NCI-H524 treated with DMSO at 0.1 percent for 48 hours (cell line): ENCODE results near the gene USP49.
A peak's percentile ranks its signal among the peaks of the same experiment; 100 is the strongest.
"Not testable (repeated sequence)": the region's sequence is repeated elsewhere in the genome, so short reads cannot be mapped to it uniquely, and the experiment has no call there.

Source experiments
- DNase-seq: peaks from one replicate; lab custom pipeline; 2025; lab: John Stamatoyannopoulos, UW

Gene USP49

DNA sequence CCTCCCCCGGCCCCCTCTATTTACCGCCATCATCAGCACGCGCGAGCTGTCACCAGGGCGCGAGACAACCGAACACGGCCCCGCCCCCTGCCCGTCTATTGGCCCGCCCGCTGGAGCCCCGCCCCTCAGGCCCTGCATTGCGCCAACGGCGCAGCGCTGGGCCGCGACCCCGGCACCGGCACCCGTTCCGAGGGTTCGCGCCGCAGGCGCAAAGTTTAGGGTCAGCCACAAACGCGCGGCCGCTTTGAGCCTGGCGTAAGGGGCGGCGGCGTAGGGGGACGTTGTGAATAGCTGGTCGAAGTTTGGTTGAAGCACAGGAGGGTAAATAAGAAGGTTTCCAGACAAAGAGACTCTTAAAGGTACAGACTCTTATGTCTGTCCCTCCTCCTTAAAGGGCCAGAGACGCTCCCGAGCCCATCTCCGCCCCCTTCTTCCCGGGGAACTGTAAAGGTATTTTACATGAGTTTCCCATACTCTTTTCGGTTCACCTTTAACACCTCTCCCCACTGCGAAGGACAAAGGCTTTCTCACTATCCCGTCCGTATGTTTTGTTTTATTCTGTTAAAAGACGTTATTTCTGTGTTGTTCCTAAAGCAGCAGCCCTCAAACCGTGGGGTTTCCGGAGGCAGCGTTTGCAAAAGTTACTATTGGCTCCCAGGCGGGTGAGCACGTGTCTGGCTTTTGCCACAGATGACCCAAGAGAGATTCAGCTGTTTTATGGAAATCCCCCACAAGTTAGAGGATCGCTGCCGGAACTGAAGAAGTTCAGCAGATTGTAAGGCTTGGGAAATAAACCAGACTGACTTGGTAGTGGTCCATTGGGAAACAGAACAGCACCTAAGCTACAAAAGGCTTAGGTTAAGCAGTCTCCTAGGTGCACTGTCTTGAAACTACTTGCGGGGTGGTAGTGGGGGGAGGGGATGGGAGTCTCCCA is at the start of gene USP49:
TSS of gene USP49 (minus strand) at position 76 of the 934 bp plus-strand sequence. CDS start 88,392 bp downstream, outside the sequence.
- DNase-seq = peak; percentile 41

DNA sequence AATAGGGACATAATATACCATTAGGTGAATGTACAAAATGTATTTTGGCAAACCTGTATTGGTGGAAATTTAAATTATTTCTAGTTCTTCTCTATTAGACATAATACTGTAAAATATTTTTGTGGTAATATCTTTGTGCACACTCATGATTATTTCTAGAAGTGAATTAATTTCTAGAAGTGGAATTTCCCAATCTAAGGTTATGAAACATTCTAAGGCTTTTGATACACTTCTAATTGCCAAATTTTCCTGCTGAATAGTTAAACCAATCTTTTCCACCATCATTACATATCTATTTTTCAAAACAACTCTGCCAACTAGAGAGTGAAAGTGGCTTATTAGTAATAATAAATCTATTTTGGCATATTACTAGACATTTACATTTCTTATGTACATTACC is 48.3 kb upstream of the USP49 start:
- DNase-seq = no peak

DNA sequence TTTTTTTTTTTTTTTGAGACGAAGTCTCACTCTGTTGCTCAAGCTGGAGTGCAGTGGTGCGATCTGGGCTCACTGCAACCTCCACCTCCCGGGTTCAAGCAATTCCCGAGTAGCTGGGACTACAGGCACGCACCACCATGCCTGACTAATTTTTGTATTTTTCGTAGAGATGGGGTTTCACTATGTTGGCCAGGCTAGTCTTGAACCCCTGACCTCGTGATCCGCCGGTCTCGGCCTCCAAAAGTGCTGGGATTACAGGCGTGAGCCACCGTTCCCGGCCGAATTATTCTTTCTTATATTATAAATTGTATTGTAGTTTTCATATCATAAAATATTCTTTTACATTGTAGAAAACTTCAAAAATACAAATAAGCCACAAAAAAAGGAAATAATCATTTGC is 47.7 kb upstream of the USP49 start:
- not testable (repeated sequence) for DNase-seq

DNA sequence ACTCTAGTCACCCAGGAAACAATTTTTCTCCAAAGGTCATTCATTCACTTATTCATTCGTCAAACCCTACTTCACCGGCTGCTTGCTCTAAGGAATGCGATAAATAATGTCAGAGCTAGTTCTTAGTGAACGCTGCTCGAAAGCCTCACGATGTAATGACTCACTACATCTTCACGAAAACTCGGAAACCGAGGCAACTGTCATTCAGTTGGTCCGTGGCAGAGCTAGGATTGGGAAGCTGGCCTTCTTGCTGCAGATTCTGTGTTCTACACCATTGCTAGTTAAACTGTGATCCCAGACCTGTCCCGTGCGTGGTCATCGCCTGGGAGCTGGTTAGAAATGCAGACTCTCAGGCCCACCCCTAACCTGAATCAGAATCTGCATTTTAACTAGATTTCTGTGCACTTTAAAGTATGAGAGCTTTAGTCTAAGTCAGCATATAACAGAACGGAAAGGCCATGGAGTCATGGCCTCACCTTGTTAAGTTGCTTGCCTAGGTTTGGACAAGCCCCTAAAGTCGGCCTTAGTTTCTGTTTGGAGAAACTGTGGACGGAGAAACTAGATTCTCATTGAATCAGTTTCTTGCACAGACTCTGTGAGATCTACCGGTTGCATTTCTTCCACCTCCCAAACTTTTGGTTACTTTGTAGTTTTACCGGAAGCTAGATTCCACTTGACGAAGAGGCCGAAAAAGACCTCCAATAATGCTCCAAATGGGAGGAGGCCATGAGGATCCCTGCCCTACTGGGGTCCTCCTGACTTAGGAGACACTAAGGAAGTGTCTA is 47.1 kb upstream of the USP49 start:
- DNase-seq = no peak

DNA sequence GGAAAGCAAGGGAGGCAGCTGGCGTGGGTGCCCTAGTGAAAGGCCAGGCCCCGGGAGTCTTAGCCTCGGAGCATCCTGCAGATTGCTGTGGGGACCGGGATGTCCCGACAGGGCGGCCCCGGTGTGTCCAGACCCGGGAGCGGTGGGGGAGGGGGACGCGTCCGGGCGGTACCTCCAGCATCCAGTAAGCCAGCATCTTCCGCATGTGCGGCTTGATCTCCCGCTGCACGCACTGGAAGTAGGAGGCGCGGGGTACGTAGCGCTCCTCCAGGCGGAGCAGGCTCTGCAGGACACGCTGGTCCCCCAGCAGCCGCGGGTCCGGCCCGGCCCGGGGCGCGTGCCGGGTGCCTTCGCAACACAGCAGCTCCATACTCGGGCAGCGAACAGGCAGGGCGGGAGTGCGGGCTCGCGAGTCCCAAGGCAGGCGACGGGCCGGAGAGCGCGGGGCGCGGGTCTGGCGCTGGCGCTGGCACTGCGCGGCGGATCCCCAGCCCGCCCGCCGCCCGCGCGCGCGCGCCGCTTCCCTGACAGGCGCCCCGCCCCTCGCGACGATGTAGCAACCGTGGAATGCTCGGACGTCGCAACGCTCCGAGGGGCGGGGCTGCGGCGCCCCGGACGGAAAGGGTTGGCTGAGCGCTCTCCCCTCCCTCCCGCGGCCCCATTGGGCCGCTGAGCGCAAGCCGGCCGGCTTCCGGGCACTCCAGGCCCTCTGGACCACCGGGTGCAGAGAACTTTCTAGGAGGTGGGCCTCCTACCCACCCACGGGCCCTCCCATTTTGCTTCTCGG is 46.3 kb upstream of the USP49 start, which contains the start of gene CCND3:
TSS of gene CCND3 (minus strand) at position 529 of the 787 bp plus-strand sequence. CDS start at position 370, 159 bp downstream.
- peak; percentile 48 for DNase-seq

DNA sequence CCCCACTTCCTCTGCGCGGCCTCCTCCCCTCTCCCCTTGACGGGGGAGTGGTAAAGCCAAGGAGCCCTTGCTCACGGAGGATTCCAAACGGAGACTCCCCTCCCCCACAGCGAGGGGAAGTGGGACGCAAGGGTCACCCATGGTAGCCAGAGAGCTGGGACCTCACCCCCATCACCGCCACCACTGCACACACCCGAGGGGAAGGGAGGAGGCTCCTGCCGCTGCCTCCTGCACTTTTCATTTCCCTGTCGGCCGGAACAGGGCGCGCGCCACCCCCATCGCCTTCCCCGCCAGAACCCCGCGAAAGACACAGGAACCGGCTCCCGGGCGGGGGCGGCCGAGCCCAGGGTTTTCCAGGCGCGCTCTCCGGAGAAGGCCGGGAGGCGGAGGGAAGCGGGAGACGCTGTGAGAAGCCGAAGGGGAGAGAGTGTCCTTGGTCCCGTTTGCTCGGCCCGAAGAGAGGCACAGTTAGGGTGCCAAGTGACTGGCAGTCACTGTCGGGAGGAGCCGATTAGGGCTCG is 45.6 kb upstream of the USP49 start:
- no peak for DNase-seq

DNA sequence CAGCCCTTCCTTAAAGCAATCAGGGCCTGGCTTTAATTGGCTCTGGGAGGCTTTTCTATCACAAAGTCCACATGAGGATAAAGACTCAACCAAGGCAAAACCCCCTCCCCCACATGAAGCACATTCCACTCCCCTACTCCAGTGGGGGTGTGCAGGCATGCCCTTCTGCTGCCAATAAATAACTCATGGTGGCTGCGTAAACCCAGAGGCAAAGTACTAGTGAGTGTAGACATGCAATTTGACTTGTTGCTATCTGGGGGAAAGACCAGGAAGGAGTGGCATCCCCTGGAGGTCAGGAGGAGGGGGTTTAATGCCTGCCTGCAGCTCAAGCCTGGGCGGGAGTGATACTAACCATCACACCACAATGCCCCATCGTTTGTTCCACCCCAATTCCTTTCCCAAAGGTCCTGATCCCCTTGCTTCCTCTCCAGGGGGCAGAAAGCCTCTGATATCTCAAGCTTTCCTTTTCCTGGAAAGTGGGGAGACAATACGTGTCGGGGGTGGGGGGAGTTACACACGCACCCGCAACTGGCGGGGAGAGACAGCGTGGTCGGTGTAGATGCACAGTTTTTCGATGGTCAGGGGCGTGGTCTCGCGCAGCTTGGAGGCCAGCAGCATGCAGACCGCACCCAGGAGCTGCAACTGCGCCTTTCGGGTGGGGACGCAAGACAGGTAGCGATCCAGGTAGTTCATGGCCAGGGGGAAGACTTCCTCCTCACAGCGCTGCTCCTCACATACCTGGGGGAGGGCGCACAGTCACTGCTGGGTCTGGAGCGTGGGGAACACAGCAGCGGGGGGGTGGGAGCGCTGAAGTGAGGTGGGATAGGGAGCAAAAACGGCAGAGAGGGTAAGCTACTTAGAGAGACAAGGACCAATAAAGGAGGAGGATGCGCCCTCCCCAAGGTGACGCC is 44.9 kb upstream of the USP49 start:
- no peak for DNase-seq

DNA sequence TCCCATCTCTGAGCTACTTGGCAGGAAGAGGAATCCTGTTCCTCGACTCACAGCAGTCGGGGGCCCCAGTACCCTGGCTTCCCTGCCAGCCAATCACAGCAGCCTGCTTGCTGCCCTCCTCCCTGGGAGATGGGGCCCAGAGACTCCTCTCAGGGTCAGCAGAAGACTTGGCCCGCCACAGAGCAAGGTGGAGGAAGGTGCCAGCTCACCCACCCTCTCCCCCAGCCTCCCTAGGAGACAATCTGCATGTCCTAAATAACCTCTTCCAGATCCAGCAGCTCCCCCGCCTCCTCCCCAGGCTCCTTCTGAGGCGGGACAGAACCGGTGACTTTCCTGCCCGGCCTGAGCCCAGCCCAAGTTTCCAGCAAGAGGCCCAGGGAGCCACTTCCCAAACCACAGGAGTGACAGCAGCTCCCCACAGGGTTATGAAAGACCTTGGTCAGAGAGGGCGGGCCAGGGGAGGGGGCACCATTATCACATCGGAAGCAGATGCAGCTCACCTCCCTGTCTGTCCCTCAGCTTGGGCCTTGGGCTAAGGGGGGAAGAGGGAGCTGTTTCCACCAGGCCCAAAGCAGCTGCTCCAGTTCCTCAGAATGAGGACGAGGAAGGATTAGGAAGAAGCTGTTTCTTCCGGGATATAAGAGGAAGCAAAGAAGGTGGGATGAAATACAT is 44.1 kb upstream of the USP49 start:
- DNase-seq = no peak

DNA sequence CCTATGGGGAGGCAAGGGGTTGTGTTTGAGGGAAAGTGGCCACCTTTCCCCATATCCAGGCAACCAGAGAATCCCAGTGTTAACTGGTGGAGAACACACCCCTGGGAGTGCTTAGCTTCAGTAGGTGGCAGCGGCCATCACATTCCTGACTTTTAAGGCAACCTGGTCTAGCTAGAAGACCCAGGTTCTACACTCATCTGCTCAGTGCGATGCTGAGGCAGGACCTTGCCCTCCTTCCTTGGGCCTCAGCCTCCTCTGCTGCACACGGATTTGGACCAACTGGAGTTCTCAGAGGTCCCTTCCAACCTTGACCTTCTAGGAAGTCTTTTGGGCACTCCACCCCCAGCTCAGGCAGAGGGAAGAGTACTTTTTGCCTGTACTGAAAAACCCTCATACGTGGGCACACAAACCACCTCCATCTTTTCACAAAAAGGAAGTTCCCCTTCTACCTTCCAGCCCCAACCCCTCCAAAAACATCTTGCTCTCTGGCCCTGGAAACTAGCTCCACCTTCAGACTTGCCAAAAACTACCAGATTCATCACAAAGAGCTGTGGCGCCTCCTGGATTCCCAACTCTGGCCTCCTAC is 43.5 kb upstream of the USP49 start:
- DNase-seq = no peak

DNA sequence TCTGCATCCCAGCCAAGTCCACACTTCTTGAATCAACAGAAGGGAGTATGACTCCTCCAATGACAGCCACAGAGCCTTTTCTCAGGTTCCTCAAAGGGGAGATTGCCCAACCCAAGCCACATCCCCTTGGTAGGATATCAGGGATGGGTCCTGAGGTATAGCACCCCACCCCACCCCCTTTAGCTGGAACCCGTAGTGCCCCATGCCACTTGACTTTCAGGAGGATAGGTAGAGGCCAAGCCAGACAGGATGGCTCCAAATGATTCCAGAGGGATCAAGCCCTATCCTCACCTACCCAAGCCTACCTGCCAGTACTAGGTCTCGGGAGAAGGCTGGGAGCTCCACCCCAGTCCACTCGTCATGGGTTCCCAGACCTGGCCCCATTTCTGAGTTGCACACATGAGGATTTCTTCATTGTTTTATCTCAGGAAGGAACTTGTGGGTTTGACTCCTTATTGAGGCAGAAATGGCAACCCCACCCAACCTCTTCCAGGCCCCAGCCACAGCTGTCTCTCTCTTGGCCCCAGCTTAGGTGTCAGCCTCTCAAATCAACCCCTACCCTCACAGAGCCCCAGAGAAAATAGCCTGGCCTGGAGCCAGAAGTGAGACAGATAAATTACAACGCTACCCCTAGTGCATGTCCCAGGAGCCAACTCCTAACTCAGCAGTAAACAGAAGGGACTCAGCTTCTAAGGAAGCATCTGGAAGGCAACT is 42.8 kb upstream of the USP49 start:
- no peak for DNase-seq

DNA sequence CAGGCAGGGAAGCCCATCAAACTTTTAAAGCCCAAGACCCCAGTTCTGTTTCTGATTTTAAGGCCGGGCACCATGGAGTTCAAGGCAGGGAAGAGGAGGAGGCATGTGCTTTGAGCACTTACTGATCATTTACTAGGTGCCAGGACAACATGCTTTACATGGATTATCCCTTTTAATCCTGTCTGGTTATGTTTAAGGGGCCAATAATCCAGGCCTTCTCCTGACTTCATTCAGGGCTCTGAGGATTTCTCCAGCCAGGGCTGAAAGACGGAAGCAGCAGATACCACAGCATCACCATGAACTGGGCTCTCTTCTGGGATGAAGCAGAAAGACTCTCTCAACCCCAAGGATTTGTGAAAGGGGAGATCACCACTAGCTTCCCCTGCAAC is 42.3 kb upstream of the USP49 start:
- no peak for DNase-seq

DNA sequence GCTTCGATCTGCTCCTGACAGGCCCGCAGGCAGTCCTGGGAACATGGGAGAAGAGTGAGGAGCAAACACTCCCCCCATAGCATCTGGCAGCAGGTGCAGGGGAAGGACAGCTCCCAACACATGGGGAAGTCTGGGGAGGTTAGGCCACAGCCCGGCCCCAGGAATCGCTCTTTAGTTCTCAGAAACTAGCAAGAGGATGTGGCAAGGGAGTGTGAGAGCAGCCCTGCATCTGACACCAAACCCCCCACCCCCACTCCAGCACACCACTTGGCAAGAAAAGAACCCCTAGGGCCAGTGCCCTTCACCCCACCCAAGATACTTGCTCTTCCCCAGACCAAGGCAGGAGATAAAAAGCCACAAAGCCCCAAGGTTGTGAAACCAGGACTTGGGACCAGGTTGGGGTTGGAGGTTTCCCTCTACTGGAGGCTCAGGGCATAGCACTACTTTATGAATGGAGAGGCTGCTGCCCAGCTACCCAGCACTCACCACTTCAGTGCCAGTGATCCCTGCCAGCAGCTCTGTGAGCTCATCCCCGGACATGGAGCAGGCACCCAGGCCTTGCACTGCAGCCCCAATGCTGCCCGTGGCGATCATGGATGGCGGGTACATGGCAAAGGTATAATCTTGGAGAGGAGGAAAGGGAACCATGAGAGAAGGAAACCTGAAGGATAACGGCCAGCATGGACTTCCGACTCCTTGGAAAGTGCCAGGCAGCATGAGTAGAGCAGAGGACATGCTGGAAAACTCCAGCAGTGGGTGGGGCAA is 41.1 kb upstream of the USP49 start:
- DNase-seq = no peak

DNA sequence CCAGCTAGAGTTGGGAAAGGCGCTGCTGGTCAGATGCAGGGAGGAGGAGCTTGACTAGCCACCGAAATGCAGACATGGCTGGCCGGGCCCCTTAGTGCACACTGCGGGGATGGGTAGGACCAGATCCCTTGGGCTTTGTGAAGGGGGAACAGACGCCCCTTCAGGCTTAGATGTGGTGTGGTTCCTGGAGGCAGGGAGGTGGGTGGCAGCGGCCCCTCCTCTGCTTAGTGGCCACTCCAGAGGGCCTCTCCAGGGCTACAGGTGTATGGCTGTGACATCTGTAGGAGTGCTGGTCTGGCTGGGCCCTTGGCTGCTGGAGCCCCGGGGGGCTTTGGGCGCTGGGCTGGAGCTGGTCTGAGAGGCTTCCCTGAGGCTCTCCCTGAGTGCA is 40.5 kb upstream of the USP49 start:
- DNase-seq = no peak

DNA sequence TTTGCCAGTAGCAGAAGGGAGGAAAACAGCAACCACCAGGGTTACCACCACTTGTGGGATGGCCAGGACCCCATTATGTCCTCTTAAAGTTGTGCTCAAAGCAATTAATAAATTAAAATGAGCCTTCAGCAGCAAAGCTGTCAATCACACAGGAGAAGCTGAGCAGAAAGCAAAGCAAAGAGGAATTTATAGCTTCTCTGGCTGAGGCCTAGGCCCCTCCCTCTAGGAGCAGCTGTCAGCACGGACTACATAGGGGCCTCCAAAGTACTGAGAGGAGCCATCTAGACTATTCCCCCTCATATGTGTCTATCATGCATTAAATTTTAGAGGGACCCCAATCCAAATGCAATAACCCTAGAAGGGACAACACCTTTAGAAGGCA is 40.0 kb upstream of the USP49 start:
- DNase-seq = no peak

DNA sequence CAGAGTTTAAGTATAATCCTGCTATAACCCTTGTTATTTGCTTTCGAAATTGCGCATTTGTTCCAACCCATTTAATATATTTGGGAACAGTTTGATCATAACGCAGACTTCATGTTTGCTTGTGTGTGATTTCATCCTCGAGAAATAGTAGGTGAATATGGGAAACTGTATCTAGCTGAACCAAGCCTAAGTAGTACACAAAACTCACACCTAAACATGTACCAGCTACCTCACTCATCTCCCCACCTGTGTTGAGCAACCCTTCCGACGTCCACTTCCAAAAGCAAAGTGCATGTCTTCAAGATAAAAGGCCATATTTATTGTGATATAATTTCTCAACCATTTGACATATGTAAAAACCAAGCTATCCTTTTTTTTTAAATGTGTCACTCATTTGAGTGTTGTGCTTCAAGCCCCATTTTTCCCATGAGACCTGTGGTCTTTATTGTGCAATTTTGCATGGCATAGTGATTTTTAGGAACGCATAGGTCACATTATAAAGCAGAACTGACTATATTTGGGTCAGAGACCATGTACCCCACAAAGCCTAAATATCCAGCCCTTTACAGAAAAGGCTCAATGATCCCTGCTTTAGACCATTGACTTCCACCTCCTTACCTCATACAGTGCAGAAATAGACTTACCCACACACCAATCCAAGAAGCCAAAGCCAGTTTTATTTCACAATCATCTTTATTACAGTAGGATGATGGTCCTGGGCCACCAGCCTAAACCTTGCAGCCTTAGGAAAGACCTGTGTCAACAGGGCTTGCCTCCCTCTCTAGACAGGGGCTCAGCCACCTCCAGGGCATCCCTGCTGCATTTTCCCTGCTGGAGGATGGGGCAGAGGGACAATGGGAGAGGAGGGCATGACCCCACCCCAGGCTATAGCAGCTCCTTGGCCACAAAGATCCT is 39.4 kb upstream of the USP49 start:
- DNase-seq = no peak

DNA sequence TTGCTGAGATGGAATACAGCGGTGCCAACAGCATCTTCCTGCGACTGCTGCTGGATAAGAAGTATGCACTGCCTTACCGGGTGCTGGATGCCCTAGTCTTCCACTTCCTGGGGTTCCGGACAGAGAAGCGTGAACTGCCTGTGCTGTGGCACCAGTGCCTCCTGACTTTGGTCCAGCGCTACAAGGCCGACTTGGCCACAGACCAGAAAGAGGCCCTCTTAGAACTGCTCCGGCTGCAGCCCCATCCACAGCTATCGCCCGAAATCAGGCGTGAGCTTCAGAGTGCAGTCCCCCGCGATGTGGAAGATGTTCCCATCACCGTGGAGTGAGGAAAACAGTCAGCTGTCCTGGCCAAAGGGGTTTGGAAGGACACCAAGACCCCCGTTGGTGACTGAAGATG is 37.2 kb upstream of the USP49 start:
- DNase-seq = no peak

DNA sequence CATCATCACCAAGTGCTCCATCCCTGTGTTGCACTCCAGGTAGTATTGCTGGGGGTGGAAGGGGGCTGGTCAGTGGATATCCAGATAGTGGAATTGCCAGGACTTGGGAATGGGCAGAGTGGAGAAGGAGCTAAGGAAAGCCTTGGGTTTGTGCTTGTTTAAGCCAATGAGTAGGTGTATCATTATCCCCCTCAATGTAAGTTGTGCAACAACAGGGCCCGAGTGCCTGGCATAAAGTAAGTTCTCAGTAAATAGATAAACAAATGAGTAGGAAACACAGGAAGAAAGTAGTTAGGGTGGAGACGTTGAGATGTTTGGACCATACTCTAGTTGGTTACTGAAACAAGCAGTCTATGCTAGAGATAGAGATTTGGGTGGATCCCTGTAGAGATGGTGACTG is 36.6 kb upstream of the USP49 start:
- no peak for DNase-seq
